ENCODE results near the gene OR51L1.
"Not testable (repeated sequence)": the region's sequence is repeated elsewhere in the genome, so short reads cannot be mapped to it uniquely, and the experiment has no call there.

The OR51L1 gene

GRCh38 chr11:4994551-4994950 lies at the start of gene OR51L1:
OR51L1 (plus strand) TSS chr11:4994851; CDS start chr11:4998983, 4,132 bp downstream.
- DNase-seq: no peak
- TF ChIP-seq GATA1 (IDR thresholded peaks at IDR 0.05; ENCODE audit: low read depth, low read length) (no peak), POLR2A (IDR thresholded peaks at IDR 0.05; ENCODE audit: low read length) (no peak)

DNA sequence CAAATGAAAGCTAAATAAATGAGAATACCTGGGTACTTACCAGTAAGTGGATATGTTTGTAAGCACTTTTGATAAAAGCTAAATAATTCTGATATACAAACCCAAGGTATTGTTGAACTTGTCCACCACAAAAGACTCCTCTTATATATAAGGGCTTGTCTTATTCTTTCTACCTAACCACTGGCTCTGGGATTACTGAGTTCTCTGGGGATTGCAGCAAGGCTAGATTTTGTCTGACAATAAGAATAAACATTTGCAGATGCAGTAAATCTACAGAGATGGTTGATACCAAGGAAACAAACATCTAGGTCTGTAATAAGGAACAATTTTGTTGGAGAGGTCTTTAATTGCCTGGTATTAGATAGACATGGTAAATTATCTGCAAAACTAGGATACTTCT lies 47.1 kb upstream of the OR51L1 start, which contains the start of gene OR51A4:
TSS of gene OR51A4 (minus strand) at position 101 of the 400 bp plus-strand sequence. CDS start 505 bp downstream, outside the sequence.
- DNase-seq: no peak
- no peak for TF ChIP-seq GATA1 (IDR thresholded peaks at IDR 0.05; ENCODE audit: low read depth, low read length)
- TF ChIP-seq POLR2A (IDR thresholded peaks at IDR 0.05; ENCODE audit: low read length): no peak

DNA sequence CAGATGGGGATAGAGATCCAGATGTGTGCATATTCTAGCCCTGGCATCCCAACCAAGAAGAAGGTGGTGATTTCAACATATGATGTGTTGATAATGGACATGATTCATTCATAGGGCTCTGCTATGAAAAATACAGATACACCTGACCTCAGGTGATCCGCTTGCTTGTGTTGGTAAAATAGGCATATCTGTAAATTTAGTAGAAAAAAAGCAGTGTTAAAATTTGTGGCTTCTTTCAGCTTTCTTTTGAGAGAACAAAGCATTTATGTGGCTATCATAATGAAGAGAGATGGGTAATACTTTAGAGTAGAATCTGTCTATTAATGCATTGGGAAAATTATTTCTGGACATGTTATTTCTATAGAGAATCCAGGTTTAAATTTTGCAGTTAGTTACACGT lies 39.0 kb upstream of the OR51L1 start, which contains the start of gene OR51A2:
TSS of gene OR51A2 (minus strand) at position 101 of the 400 bp plus-strand sequence. CDS start at position 101, 0 bp downstream.
- DNase-seq: not testable (repeated sequence)

DNA sequence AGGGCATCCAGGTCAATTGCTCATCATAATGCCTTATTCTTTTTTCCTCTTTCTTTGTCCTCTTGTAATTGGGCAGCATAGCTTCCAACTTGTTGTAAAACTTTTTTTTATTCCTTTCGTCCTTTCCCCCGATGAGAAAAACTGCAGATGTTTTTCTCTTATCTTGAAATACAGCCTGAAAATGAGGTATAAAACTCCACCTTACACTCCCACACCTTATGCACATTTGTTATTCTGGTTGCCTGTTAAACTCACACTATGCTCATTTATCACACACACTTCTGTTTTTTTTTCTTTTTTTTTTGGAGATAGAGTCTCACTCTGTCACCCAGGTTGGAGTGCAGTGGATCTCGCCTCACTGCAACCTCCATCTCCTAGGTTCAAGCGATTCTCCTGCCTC lies 37.3 kb upstream of the OR51L1 start:
- no peak for DNase-seq
- TF ChIP-seq POLR2A (IDR thresholded peaks at IDR 0.05; ENCODE audit: low read length) (no peak), GATA1 (IDR thresholded peaks at IDR 0.05; ENCODE audit: low read depth, low read length) (no peak)

DNA sequence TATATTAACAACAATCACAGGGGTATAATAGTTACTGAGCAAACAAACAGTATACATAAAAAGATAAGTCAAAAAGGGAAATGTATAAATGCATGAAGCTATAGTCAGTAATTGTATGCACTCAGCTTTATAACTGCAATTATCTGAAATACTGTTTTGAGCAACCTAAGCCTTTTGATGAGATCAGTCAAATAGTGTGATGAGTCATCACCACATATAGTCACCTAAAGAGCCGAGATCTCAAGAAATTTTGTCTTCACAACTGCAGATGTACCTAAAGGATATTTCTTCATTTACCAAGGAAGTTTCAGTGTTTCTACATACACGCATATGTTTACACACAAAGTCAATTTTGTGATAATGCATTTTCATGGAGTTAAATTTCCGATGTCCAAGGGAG lies 33.8 kb upstream of the OR51L1 start:
- TF ChIP-seq POLR2A (IDR thresholded peaks at IDR 0.05; ENCODE audit: low read length): no peak
- no peak for TF ChIP-seq GATA1 (IDR thresholded peaks at IDR 0.05; ENCODE audit: low read depth, low read length)
- DNase-seq: no peak

GRCh38 chr11:4962816-4963215 lies 31.8 kb upstream of the OR51L1 start:
- no peak for DNase-seq
- TF ChIP-seq POLR2A (IDR thresholded peaks at IDR 0.05; ENCODE audit: low read length) (no peak), GATA1 (IDR thresholded peaks at IDR 0.05; ENCODE audit: low read depth, low read length) (no peak)

GRCh38 chr11:4975436-4975835 lies 19.2 kb upstream of the OR51L1 start:
- TF ChIP-seq POLR2A (IDR thresholded peaks at IDR 0.05; ENCODE audit: low read length) (no peak), GATA1 (IDR thresholded peaks at IDR 0.05; ENCODE audit: low read depth, low read length) (no peak)
- no peak for DNase-seq

- no peak for TF ChIP-seq POLR2A (IDR thresholded peaks at IDR 0.05; ENCODE audit: low read length)
- DNase-seq: no peak
Measured at GRCh38 chr11:4979036-4979435, 15.6 kb upstream of the OR51L1 start.

- DNase-seq: no peak
- TF ChIP-seq GATA1 (IDR thresholded peaks at IDR 0.05; ENCODE audit: low read depth, low read length) (no peak), POLR2A (IDR thresholded peaks at IDR 0.05; ENCODE audit: low read length) (no peak)
Measured at GRCh38 chr11:4982678-4983077, 12.0 kb upstream of the OR51L1 start.

GRCh38 chr11:4983841-4984240 lies 10.8 kb upstream of the OR51L1 start:
- TF ChIP-seq GATA1 (IDR thresholded peaks at IDR 0.05; ENCODE audit: low read depth, low read length): no peak
- TF ChIP-seq POLR2A (IDR thresholded peaks at IDR 0.05; ENCODE audit: low read length): no peak
- no peak for DNase-seq

- TF ChIP-seq GATA1 (IDR thresholded peaks at IDR 0.05; ENCODE audit: low read depth, low read length): no peak
- no peak for TF ChIP-seq POLR2A (IDR thresholded peaks at IDR 0.05; ENCODE audit: low read length)
- DNase-seq: peak; percentile 42 to 59
Measured at GRCh38 chr11:4991060-4991459, 3.6 kb upstream of the OR51L1 start.

DNA sequence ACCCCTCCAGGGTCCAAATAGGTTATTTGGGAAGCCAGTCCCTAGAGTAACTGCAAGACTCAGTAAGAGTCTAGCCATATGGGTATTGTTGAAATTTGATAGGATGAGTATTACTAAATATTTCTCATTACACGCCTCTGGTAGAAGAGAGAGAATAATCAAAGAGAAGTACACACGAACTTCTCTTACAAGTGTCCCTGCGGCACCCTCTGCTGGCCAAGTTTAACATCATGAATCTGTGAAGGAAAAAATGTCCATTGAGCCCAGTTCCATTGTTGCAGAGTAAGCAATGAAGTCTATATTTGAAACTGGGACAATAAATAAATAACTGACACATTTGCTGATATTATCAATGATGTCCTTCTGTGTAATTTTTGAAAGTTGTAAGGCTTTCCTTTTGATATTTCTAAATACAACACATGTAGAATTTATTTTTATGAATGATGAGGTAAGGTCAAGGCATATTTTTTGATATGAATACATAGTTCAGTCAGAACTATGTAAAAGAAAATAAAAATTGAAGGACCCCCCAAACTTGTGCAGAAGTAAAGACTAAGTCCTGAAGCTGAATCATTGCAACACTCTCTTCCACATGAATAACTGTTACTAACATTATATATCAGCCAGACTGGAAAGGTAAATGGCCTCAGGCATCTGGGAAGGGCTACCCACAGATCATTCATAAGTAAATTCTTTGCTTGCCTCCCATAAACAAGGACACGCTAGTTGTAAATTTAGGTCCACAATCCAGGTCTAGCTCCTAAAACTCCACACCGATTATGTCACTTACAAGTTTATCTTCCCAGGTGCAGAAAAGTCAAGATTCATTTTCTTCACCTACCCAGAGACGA lies 10.0 kb downstream of the OR51L1 start:
- no peak for TF ChIP-seq GATA1 (IDR thresholded peaks at IDR 0.05; ENCODE audit: low read depth, low read length)
- no peak for TF ChIP-seq POLR2A (IDR thresholded peaks at IDR 0.05; ENCODE audit: low read length)
- peak; percentile 45 to 69 for DNase-seq

DNA sequence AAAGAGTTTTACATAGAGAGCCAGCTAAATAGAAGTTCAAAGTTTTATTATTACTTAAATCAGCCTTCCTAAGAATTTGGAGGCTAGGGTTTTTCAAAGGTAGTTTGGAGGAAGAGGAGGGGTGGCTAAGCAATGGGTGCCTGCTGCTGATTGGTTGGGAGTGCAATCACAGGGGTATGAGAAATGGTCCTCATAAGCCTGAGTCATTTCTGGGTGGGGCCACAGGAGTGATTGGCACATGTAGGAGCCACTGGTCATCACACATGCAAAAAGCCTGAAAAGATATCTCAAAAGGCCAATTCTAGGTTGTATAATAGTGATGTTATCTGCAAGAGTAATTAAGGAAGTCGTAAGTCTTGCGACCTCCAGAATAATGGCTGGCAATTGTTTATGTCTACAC lies 12.9 kb downstream of the OR51L1 start:
- DNase-seq: peak in 1 of 2 experiments; percentile 26
- TF ChIP-seq POLR2A (IDR thresholded peaks at IDR 0.05; ENCODE audit: low read length): no peak
- no peak for TF ChIP-seq GATA1 (IDR thresholded peaks at IDR 0.05; ENCODE audit: low read depth, low read length)

DNA sequence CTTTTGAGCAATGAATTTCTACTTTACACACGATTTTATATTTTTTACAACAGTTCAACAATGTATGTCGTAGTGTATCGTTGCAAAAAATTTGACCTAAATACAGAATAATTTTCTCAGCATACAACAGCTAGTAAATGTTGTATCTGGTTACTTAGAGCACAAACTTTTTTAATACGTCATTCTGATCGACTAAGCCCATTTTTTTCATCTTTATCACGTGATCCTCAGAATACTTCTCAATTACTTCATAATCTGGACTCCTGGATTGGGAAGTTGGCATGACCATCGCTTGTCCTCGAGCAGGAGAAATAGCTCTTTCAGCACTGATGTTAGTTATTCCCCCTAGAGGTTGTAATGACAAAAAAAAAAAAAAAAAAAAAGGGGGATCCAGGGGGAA lies 16.6 kb downstream of the OR51L1 start:
- no peak for DNase-seq
- TF ChIP-seq POLR2A (IDR thresholded peaks at IDR 0.05; ENCODE audit: low read length) (no peak), GATA1 (IDR thresholded peaks at IDR 0.05; ENCODE audit: low read depth, low read length) (no peak)

DNA sequence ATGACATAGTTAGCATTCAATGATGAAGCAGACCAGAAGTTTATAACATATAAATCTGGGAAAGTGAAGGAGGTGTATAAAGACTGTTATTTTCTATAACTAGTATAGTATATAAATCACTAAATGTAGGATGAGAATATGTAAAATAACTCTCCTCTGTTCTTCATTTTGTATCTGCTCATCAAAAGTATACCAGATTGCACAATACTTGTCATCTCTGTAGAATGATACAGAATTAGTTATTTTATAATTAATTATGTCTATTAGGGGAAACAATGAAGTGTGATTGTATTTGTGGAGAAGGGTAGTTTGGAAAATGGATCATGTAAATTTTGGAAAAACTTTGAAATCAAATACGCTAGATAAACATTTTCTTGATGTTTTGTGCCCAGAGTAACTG lies 18.4 kb downstream of the OR51L1 start:
- no peak for DNase-seq
- TF ChIP-seq POLR2A (IDR thresholded peaks at IDR 0.05; ENCODE audit: low read length): no peak
- no peak for TF ChIP-seq GATA1 (IDR thresholded peaks at IDR 0.05; ENCODE audit: low read depth, low read length)

Measured in erythroblast (primary cell).